PC-3 (cell line): ENCODE data around the gene LTBP3. TPM values are rescaled to one million over a fixed set of nuclear protein-coding genes. Genes with fewer than 3 reads are reported as not detected.

ENCODE experiments used
- ATAC-seq: fragments of 200-7000 bp; cut with Tn5 transposase; 2 replicates; pipeline ENCODE4 v1.9.1; 2020; ENCODE audit warnings: mild to moderate bottlenecking, moderate library complexity
- BruUV-seq: library from RNA; stranded (reverse); fragments of 400-500 nt; replicated peaks from 2 replicates; lab custom pipeline; 2021; lab: Mats Ljungman, UMichigan
- CTCF ChIA-PET: fragments of 300-600 bp; sonication (Branson Sonifier 250); formaldehyde crosslinking; loops from one replicate; lab custom pipeline; 2022; ENCODE audit warnings: antibody characterized with exemption; lab: Charles Lee
- POLR2A ChIA-PET: fragments of 300-600 bp; sonication (Branson Sonifier 250); formaldehyde crosslinking; loops from one replicate; lab custom pipeline; 2022; ENCODE audit warnings: antibody characterized with exemption; ENCODE audit not compliant: unreplicated experiment; lab: Charles Lee
- DNase-seq: peaks from one replicate; pipeline ENCODE4 v3.0.0-alpha.2; 2015
- H2AFZ ChIP-seq: fragments of 300-600 bp; sonication (generic); 2 replicates; pipeline ENCODE4 v1.6.0; 2016; ENCODE audit warnings: antibody characterized with exemption, low read length
- H3F3A ChIP-seq: fragments of 300-600 bp; sonication (generic); one replicate; pipeline ENCODE4 v1.6.0; 2017; ENCODE audit warnings: antibody characterized with exemption, low read length, control low read depth, mild to moderate bottlenecking; ENCODE audit not compliant: unreplicated experiment
- H3K27ac ChIP-seq: fragments of 300-600 bp; sonication (generic); 2 replicates; pipeline ENCODE4 v1.5.1; 2016; ENCODE audit warnings: mild to moderate bottlenecking, low read length
- H3K27me3 ChIP-seq: fragments of 300-600 bp; sonication (generic); 2 replicates; pipeline ENCODE4 v1.6.1; 2016; ENCODE audit warnings: low read length, mixed read lengths
- H3K36me3 ChIP-seq: fragments of 300-600 bp; sonication (generic); 2 replicates; pipeline ENCODE4 v1.6.1; 2016; ENCODE audit warnings: low read depth, mixed run types, low read length, mixed read lengths
- H3K4me1 ChIP-seq: fragments of 300-600 bp; sonication (generic); 2 replicates; pipeline ENCODE4 v1.5.1; 2016; ENCODE audit warnings: low read length; ENCODE audit not compliant: insufficient read depth
- H3K4me2 ChIP-seq: fragments of 300-600 bp; sonication (generic); 2 replicates; pipeline ENCODE4 v1.6.0; 2016; ENCODE audit warnings: low read length
- H3K4me3 ChIP-seq: fragments of 300-600 bp; sonication (generic); 2 replicates; pipeline ENCODE4 v1.5.1; 2016; ENCODE audit warnings: mild to moderate bottlenecking, low read length, mixed read lengths
- H3K79me2 ChIP-seq: fragments of 300-600 bp; sonication (generic); 2 replicates; pipeline ENCODE4 v1.6.1; 2017; ENCODE audit warnings: low read length, mixed read lengths
- H3K9ac ChIP-seq: fragments of 300-600 bp; sonication (generic); 2 replicates; pipeline ENCODE4 v1.6.0; 2016; ENCODE audit warnings: mild to moderate bottlenecking, low read length
- H3K9me2 ChIP-seq: fragments of 300-600 bp; sonication (generic); replicated peaks from 2 replicates; pipeline ENCODE4 v1.6.1; 2016; ENCODE audit warnings: mixed run types, low read length, mixed read lengths
- H3K9me3 ChIP-seq: fragments of 300-600 bp; sonication (generic); 2 replicates; pipeline ENCODE4 v1.6.1; 2016; ENCODE audit warnings: low read length, mixed read lengths
- H4K20me1 ChIP-seq: fragments of 300-600 bp; sonication (generic); 2 replicates; pipeline ENCODE4 v1.6.1; 2016; ENCODE audit warnings: low read length, mixed read lengths
- EZH2 ChIP-seq: fragments of 300-600 bp; sonication (generic); IDR thresholded peaks from one replicate; pipeline ENCODE4 v1.6.1; 2017; ENCODE audit warnings: antibody characterized with exemption, mild to moderate bottlenecking, low read length; ENCODE audit not compliant: unreplicated experiment
- EZH2phosphoT487 ChIP-seq: fragments of 300-600 bp; sonication (generic); IDR thresholded peaks from 2 replicates; pipeline ENCODE4 v1.6.1; 2018; ENCODE audit warnings: mild to moderate bottlenecking, antibody characterized with exemption, low read length, borderline replicate concordance
- intact Hi-C: fragments of 100-400 bp; cut with micrococcal nuclease; formaldehyde crosslinking; loops from 2 replicates; pipeline ENCODE4 v1.9.0; 2023
- total RNA-seq: library from RNA; depleted of rRNA; stranded (reverse); fragments of >200 nt; gene quantifications from 2 replicates; pipeline ENCODE4 v1.2.3, GENCODE V29; 2014
- TF ChIP-seq, protein P1 (sequence below): fragments of 300-600 bp; sonication (generic); conservative IDR thresholded peaks from 2 replicates; pipeline ENCODE4 v1.5.1; 2017; ENCODE audit warnings: antibody characterized with exemption, low read depth, mild to moderate bottlenecking, low read length

LTBP3 gene
- total RNA-seq, 1 experiment from 2014 or later: 197 TPM

GRCh38 chr11:65530157-65530496 lies 28.0 kb downstream of the LTBP3 start:
- Histone ChIP-seq H3K9me3 (no peaks in the 10 kb centered on the region), H3K27me3 (no peaks in the 10 kb centered on the region), H3K4me1 (peaks cover 11% of the 10 kb centered on the region), H3F3A (no peaks in the 10 kb centered on the region), H2AFZ (no peak overlapping the region), H3K4me2 (no peak overlapping the region), H3K27ac (no peak overlapping the region), H3K4me3 (no peak overlapping the region), H3K9ac (no peak overlapping the region), H3K79me2 (peaks cover 20% of the 10 kb centered on the region), H3K36me3 (peaks cover 40% of the 10 kb centered on the region), H4K20me1 (no peaks in the 10 kb centered on the region), H3K9me2 (no peaks in the 10 kb centered on the region)
- BruUV-seq: no TSS peak
- TF ChIP-seq, protein P1, sequence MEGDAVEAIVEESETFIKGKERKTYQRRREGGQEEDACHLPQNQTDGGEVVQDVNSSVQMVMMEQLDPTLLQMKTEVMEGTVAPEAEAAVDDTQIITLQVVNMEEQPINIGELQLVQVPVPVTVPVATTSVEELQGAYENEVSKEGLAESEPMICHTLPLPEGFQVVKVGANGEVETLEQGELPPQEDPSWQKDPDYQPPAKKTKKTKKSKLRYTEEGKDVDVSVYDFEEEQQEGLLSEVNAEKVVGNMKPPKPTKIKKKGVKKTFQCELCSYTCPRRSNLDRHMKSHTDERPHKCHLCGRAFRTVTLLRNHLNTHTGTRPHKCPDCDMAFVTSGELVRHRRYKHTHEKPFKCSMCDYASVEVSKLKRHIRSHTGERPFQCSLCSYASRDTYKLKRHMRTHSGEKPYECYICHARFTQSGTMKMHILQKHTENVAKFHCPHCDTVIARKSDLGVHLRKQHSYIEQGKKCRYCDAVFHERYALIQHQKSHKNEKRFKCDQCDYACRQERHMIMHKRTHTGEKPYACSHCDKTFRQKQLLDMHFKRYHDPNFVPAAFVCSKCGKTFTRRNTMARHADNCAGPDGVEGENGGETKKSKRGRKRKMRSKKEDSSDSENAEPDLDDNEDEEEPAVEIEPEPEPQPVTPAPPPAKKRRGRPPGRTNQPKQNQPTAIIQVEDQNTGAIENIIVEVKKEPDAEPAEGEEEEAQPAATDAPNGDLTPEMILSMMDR: peak; percentile 59
- TF ChIP-seq EZH2: no peak
- intact Hi-C loops: no loop called here
- ChIA-PET POLR2A (no interaction called here), CTCF (no interaction called here)
- no peak for DNase-seq
- ATAC-seq: peak; percentile 41; the same call in 1 of the 2 replicates

DNA sequence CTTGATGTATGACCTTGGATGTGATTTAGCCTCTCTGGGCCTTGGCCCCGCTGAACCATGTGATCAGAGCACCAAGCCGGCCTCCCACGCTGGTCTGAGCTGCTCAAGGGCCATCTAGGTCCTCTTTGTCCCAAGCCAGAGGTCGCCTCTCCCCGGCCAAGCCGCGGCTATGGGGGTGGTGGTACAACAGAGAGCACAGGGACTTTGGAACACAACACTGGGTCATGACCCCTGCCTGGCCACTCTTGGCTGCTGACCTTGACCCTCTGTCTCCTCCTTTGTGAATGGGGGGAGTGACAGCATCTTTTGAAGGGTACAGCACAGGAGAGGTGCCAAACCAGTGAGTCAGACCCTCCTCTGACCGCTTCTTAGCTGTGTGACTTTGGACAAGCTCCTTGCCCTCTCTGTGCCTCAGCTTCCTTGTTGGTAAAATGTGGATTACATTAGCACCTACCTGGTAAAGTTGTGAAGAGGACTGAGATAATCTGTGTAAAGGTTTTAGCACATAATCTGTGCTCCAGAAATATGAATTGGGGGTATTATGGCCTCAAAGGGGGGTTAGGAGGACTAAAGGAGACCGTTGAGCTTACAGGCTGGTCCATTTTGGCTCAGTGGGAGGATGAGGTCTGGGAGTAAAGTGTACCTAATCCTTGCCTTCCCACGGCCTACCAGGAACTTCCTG lies 28.5 kb downstream of the LTBP3 start:
- TF ChIP-seq EZH2 (no peak), EZH2phosphoT487 (no peak)
- TF ChIP-seq, protein P1: no peak

DNA sequence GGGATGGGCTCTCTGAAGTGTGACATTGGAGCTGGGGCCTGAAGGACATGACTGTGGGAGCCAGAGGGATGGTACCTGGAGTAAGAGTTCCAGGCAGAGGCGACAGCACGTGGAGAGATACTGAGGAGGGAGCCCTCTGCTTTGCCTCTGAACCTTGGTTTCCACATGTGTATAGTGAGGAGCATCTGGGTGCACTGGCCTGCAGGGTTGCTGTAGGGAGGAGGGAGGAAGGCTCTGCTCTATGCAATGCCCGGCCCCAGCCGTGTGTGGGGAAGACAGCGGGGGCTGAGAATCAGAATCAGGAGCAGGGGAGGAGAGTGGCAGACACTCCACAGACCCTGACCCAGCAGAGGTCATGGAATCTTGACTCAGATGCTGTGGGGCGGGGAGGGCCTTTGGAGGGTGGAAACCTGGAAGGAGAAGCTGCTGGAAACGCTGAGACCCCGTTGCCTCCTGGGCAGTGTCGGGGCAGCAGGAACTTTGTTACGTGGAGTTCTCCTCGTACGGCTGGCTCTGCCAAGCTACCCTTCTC lies 29.3 kb downstream of the LTBP3 start:
- Histone ChIP-seq H3K9me2 (no peaks in the 10 kb centered on the region), H3K4me1 (peaks cover 11% of the 10 kb centered on the region), H3K36me3 (peaks cover 40% of the 10 kb centered on the region), H3K27me3 (no peaks in the 10 kb centered on the region), H4K20me1 (no peaks in the 10 kb centered on the region), H3K9me3 (no peaks in the 10 kb centered on the region), H3F3A (peaks cover 3% of the 10 kb centered on the region), H3K27ac (no peak overlapping the region), H3K79me2 (peaks cover 21% of the 10 kb centered on the region), H3K9ac (no peak overlapping the region), H2AFZ (no peak overlapping the region), H3K4me3 (no peak overlapping the region), H3K4me2 (no peak overlapping the region)
- BruUV-seq: no TSS peak
- POLR2A ChIA-PET: no interaction called here
- CTCF ChIA-PET: no interaction called here
- TF ChIP-seq EZH2phosphoT487 (no peak), EZH2 (no peak)
- TF ChIP-seq, protein P1: no peak
- no peak for ATAC-seq
- no peak for DNase-seq
- intact Hi-C loops: no loop called here

More for the DNA sequence above, 28.5 kb downstream of the LTBP3 start:
- Histone ChIP-seq H3K4me2 (no peak overlapping the region), H3F3A (no peaks in the 10 kb centered on the region), H2AFZ (no peak overlapping the region), H3K4me1 (peaks cover 11% of the 10 kb centered on the region), H3K79me2 (peaks cover 21% of the 10 kb centered on the region), H3K9ac (no peak overlapping the region), H3K9me2 (no peaks in the 10 kb centered on the region), H3K27me3 (no peaks in the 10 kb centered on the region), H3K9me3 (no peaks in the 10 kb centered on the region), H3K4me3 (no peak overlapping the region), H4K20me1 (no peaks in the 10 kb centered on the region), H3K36me3 (peaks cover 40% of the 10 kb centered on the region), H3K27ac (no peak overlapping the region)
- intact Hi-C loops: no loop called here
- ATAC-seq: no peak
- ChIA-PET POLR2A (no interaction called here), CTCF (no interaction called here)
- BruUV-seq: no TSS peak
- DNase-seq: no peak
